ENCODE measurements around the gene GSS. TPM values are rescaled to one million over a fixed set of nuclear protein-coding genes. Genes with fewer than 3 reads are reported as not detected.

The GSS gene
- total RNA-seq, 6 donors from 2014 or later: 26.1 to 106 (median 34.3) TPM

DNA sequence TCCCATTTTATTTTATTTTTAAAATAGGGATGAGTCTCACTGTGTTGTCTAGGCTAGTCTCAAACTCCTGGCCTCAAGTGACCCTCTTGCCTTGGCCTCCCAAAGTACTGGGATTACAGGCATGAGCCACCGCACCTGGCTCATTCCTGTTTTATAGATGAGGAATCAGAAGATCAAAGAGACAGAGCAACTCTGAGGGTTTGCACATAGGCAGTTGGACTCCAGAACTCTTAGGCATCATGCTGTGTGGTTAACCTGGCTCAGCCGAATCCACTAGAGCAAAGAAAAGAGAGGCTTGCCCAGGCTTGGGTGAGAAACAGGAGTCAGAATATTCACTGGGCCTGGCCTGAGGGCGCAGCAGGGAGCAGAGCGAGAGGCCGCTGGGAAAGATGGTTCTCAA, 9.4 kb upstream of the GSS start:
- Histone ChIP-seq H3K9me3 (no peaks in the 10 kb centered on the region), H3K36me3 (no peaks in the 10 kb centered on the region), H3K4me1 (no peaks in the 10 kb centered on the region), H3K27ac (no peak overlapping the region), H3K27me3 (no peaks in the 10 kb centered on the region), H3K4me3 (no peak overlapping the region)
- DNase-seq: no peak
- no peak for ATAC-seq (ENCODE audit: low FRiP score in 2 of 2)
- TF ChIP-seq EP300 (IDR thresholded peaks at IDR 0.05) (no peak), POLR2AphosphoS5 (IDR thresholded peaks at IDR 0.05) (no peak), POLR2A (IDR thresholded peaks at IDR 0.05) (no peak)
- TF ChIP-seq, protein P1, sequence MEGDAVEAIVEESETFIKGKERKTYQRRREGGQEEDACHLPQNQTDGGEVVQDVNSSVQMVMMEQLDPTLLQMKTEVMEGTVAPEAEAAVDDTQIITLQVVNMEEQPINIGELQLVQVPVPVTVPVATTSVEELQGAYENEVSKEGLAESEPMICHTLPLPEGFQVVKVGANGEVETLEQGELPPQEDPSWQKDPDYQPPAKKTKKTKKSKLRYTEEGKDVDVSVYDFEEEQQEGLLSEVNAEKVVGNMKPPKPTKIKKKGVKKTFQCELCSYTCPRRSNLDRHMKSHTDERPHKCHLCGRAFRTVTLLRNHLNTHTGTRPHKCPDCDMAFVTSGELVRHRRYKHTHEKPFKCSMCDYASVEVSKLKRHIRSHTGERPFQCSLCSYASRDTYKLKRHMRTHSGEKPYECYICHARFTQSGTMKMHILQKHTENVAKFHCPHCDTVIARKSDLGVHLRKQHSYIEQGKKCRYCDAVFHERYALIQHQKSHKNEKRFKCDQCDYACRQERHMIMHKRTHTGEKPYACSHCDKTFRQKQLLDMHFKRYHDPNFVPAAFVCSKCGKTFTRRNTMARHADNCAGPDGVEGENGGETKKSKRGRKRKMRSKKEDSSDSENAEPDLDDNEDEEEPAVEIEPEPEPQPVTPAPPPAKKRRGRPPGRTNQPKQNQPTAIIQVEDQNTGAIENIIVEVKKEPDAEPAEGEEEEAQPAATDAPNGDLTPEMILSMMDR (IDR thresholded peaks at IDR 0.05): no peak
- 97 to 98% methylated on average over 5 of the region's 5 CpGs for WGBS, 2 donors

DNA sequence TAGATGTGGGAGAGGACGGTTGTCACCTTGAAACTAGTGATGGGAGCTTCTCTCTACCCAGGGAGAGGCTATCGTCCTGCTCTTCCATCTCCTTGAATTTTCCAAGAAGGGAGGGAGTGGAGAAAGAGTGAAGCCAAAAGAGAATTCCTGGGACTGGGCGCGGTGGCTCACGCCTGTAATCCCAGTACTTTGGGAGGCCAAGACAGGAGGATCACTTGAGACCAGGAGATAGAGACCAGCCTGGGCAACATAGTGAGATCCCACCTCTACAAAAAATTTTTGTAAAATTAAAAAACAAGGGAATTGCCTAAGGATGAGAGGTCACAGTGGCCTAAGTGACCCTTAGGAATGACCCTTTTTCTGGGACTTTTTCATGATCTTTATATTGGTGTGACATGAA, 8.9 kb upstream of the GSS start:
- TF ChIP-seq EP300 (IDR thresholded peaks at IDR 0.05) (no peak), POLR2AphosphoS5 (IDR thresholded peaks at IDR 0.05) (no peak), POLR2A (IDR thresholded peaks at IDR 0.05) (no peak)
- TF ChIP-seq, protein P1 (IDR thresholded peaks at IDR 0.05): no peak

DNA sequence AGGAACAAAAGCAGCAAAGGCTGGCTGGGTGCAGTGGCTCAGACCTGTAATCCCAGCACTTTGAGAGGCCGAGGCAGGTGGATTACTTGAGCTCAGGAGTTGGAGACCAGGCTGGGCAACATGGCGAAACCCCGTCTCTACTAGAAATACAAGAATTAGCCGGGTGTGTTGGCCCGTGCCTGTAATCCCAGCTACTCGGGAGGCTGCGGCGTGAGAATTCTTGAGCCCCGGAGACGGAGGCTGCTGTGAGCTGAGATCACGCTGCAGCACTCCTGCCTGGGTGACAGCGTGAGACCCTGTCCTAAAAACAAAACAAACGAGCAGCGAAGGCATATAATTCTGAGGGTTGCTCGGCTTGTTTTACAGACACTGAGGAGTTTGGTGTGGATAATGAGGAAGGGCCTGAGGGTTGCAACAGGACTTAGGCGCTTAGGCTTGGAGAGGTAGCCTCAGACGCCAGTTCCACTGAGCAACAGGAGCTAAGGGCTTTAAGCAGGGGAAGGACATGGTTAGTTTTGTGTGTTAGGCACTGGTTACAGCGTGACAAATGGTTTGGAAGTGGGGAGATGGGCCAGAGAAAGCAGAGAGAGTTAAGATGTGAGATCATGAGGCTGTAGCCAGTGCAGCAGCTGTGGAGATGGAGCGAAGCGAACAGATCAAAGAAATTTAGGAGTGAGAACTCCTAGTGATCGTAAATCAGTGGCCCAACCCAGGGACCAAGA, 1.3 kb upstream of the GSS start:
- 86 to 87% methylated on average over 19 to 21 of the region's 21 CpGs for WGBS, 2 donors
- no peak for DNase-seq
- H3K4me1 ChIP-seq: peaks cover 8 to 15% (median 11%) of the 10 kb centered on the region in 4 donors
- ATAC-seq (ENCODE audit: low FRiP score in 2 of 2): no peak
- H3K27me3 ChIP-seq: no peaks in the 10 kb centered on the region
- H3K36me3 ChIP-seq: no peaks in the 10 kb centered on the region
- H3K9me3 ChIP-seq: no peaks in the 10 kb centered on the region
- no peak overlapping the region for H3K4me3 ChIP-seq
- H3K27ac ChIP-seq: no peak overlapping the region
- TF ChIP-seq EP300 (IDR thresholded peaks at IDR 0.05) (no peak), POLR2A (IDR thresholded peaks at IDR 0.05) (no peak), POLR2AphosphoS5 (IDR thresholded peaks at IDR 0.05) (no peak)
- TF ChIP-seq, protein P1 (IDR thresholded peaks at IDR 0.05): no peak

More for the DNA sequence above, 8.9 kb upstream of the GSS start:
- no peaks in the 10 kb centered on the region for H3K4me1 ChIP-seq
- no peaks in the 10 kb centered on the region for H3K36me3 ChIP-seq
- 85 to 97% methylated on average over 5 of the region's 5 CpGs for WGBS, 2 donors
- DNase-seq: no peak
- no peaks in the 10 kb centered on the region for H3K9me3 ChIP-seq
- no peak overlapping the region for H3K4me3 ChIP-seq
- no peak for ATAC-seq (ENCODE audit: low FRiP score in 2 of 2)
- no peaks in the 10 kb centered on the region for H3K27me3 ChIP-seq
- H3K27ac ChIP-seq: no peak overlapping the region

DNA sequence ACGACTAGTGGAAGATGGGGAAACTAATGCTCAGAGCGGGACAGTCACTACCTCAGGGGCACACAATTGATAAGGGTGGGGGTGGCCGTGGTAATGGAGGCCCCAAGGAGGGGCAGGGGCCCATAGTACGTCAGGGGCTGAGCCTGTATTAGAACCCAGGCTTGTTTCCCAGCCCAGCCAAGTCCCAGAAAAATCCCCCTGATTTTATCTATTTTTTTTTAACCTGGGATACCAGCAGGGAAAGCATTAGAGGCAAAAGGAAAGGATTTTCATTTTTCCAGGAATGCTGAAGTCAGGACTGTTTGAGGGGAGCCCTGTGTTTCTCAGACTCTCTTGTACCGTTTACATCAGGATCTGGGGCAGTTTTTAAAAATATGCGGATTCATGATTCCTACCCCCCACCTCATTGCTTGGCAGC, 444 bp upstream of the GSS start:
- TF ChIP-seq, protein P1 (IDR thresholded peaks at IDR 0.05): peak in 1 of 6 experiments; percentile 4
- no peak for TF ChIP-seq POLR2A (IDR thresholded peaks at IDR 0.05)
- TF ChIP-seq EP300 (IDR thresholded peaks at IDR 0.05): no peak
- Histone ChIP-seq H3K27ac (peak overlapping the region; percentile 83 to 95 (median 92)), H3K9me3 (no peaks in the 10 kb centered on the region), H3K36me3 (peaks cover 0 to 5% (median under 1%) of the 10 kb centered on the region in 4 donors), H3K4me3 (peak overlapping the region; percentile 22 to 77 (median 64)), H3K27me3 (no peaks in the 10 kb centered on the region), H3K4me1 (peaks cover 8 to 15% (median 11%) of the 10 kb centered on the region in 4 donors)
- 18 to 20% methylated on average over 5 to 6 of the region's 6 CpGs for WGBS, 2 donors
- ATAC-seq (ENCODE audit: low FRiP score in 2 of 2): no peak
- DNase-seq: no peak

DNA sequence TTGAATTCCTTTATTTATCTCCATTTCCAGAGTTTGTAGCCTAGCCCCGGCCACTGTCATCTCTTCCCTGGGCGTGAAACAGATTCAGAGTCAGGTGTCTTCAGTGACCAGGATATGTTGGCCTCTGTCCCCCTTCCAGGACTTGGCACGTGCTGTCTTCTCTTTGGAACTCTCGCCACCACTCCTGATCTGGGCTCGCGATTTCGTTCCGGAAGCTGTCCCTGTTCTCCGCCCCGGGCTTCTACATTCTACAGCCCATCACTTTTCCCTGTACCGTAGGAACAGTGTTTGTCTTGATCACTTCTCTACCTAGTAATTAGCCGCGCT, 739 bp downstream of the GSS start:
- Histone ChIP-seq H3K36me3 (peaks cover 0 to 14% (median 2%) of the 10 kb centered on the region in 4 donors), H3K9me3 (no peaks in the 10 kb centered on the region), H3K4me3 (peak overlapping the region; percentile 55 to 77 (median 64)), H3K4me1 (peaks cover 8 to 15% (median 11%) of the 10 kb centered on the region in 4 donors), H3K27me3 (no peaks in the 10 kb centered on the region), H3K27ac (peak overlapping the region; percentile 83 to 95 (median 92))
- DNase-seq (no peak), ATAC-seq (ENCODE audit: low FRiP score in 2 of 2) (peak in 1 of 2 donors; percentile 37)
- TF ChIP-seq POLR2A (IDR thresholded peaks at IDR 0.05) (no peak), POLR2AphosphoS5 (IDR thresholded peaks at IDR 0.05) (no peak)
- 15 to 16% methylated on average over 13 of the region's 13 CpGs for whole genome bisulfite sequencing, 2 donors

All from upper lobe of left lung (tissue), 6 donors.